CD4-positive, alpha-beta T cell treated with Interleukin-21 for 1 hour (primary cell): ENCODE measurements around the gene ZGLP1.

ENCODE experiments used
- DNase-seq: peaks from one replicate; pipeline ENCODE4 v3.0.0-alpha.2; 2020

Gene ZGLP1

GRCh38 chr19:10274589-10274988 is 35.0 kb downstream of the ZGLP1 start:
- DNase-seq, result no peak

- DNase-seq, result peak; percentile 77
These were observed 38.0 kb downstream of the ZGLP1 start for GRCh38 chr19:10271543-10272086.

- DNase-seq, result peak; percentile 89
These were observed 38.8 kb downstream of the ZGLP1 start, which contains the start of gene ICAM1 for GRCh38 chr19:10270616-10271394. Gene ICAM1, plus strand, starts transcription at chr19:10271120. Its CDS starts 40 bp downstream, at chr19:10271160.

- peak; percentile 84 for DNase-seq
These were observed 39.4 kb downstream of the ZGLP1 start for GRCh38 chr19:10270180-10270615.

GRCh38 chr19:10269333-10270179 is 40.1 kb downstream of the ZGLP1 start:
- DNase-seq, result peak; percentile 91

GRCh38 chr19:10268071-10268470 is 41.5 kb downstream of the ZGLP1 start:
- DNase-seq, result no peak

GRCh38 chr19:10266706-10267105 is 42.9 kb downstream of the ZGLP1 start:
- no peak for DNase-seq

- DNase-seq, result no peak
These were observed 46.8 kb downstream of the ZGLP1 start for GRCh38 chr19:10262771-10263170.

- no peak for DNase-seq
These were observed 49.5 kb downstream of the ZGLP1 start for GRCh38 chr19:10260141-10260584.

GRCh38 chr19:10259162-10259905 is 50.3 kb downstream of the ZGLP1 start:
- DNase-seq, result peak; percentile 92

GRCh38 chr19:10258080-10258710 is 51.4 kb downstream of the ZGLP1 start:
- DNase-seq, result no peak

GRCh38 chr19:10256970-10257615 is 52.5 kb downstream of the ZGLP1 start:
- no peak for DNase-seq

GRCh38 chr19:10256551-10256950 is 53.1 kb downstream of the ZGLP1 start:
- DNase-seq, result no peak

GRCh38 chr19:10255358-10255757 is 54.3 kb downstream of the ZGLP1 start:
- DNase-seq, result no peak
